GM23338 (cell line): ENCODE results near the gene ZNF766. TPM values are rescaled to one million over a fixed set of nuclear protein-coding genes. Genes with fewer than 3 reads are reported as not detected.

Experiments
- ATAC-seq: fragments of 200-7000 bp; cut with Tn5 transposase; 3 replicates; pipeline ENCODE4 v1.9.1; 2020
- DNase-seq: peaks from one replicate; pipeline ENCODE4 v3.0.0-alpha.2; 2015; ENCODE audit warnings: low spot score
- H2AFZ ChIP-seq: fragments of 200-600 bp; sonication (generic); 2 replicates; pipeline ENCODE4 v1.8.0; 2016; ENCODE audit warnings: antibody characterized with exemption, mild to moderate bottlenecking, moderate library complexity
- H3F3A ChIP-seq: fragments of 200-600 bp; sonication (generic); replicated peaks from 2 replicates; pipeline ENCODE4 v1.8.0; 2017; ENCODE audit warnings: antibody characterized with exemption, mixed run types, low read depth
- H3K27ac ChIP-seq: fragments of 200-600 bp; sonication (generic); 2 replicates; pipeline ENCODE4 v1.6.1; 2016; ENCODE audit warnings: low read depth
- H3K27me3 ChIP-seq: fragments of 200-600 bp; sonication (generic); 2 replicates; pipeline ENCODE4 v1.8.0; 2016; ENCODE audit warnings: mild to moderate bottlenecking, mixed run types, moderate library complexity; ENCODE audit not compliant: insufficient read depth
- H3K36me3 ChIP-seq: fragments of 200-600 bp; sonication (generic); 2 replicates; pipeline ENCODE4 v1.8.0; 2016; ENCODE audit warnings: mild to moderate bottlenecking; ENCODE audit not compliant: insufficient read depth
- H3K4me1 ChIP-seq: fragments of 200-600 bp; sonication (generic); 2 replicates; pipeline ENCODE4 v1.8.0; 2016; ENCODE audit warnings: mild to moderate bottlenecking, moderate library complexity; ENCODE audit not compliant: insufficient read depth
- H3K4me2 ChIP-seq: fragments of 200-600 bp; sonication (generic); 2 replicates; pipeline ENCODE4 v1.7.1; 2017; ENCODE audit warnings: mixed run types
- H3K4me3 ChIP-seq: fragments of 200-600 bp; sonication (generic); 2 replicates; pipeline ENCODE4 v1.6.1; 2016; ENCODE audit warnings: mixed run types
- H3K79me2 ChIP-seq: fragments of 200-600 bp; sonication (generic); replicated peaks from 2 replicates; pipeline ENCODE4 v1.8.0; 2017; ENCODE audit warnings: mild to moderate bottlenecking; ENCODE audit not compliant: insufficient read depth
- H3K9me2 ChIP-seq: fragments of 200-600 bp; sonication (generic); 2 replicates; pipeline ENCODE4 v1.8.0; 2017; ENCODE audit not compliant: insufficient read depth
- H4K20me1 ChIP-seq: fragments of 200-600 bp; sonication (generic); replicated peaks from 2 replicates; pipeline ENCODE4 v1.8.0; 2017; ENCODE audit warnings: mild to moderate bottlenecking; ENCODE audit not compliant: insufficient read depth
- H3K27ac Mint-ChIP-seq: 2 replicates; pipeline ENCODE4 v1.8.0; 2020; ENCODE audit warnings: inconsistent platforms, mild to moderate bottlenecking, moderate library complexity, mixed read lengths
- H3K27me3 Mint-ChIP-seq: 3 replicates; pipeline ENCODE4 v1.8.0; 2022; ENCODE audit warnings: low read depth, mild to moderate bottlenecking, moderate library complexity, mixed read lengths, inconsistent platforms; ENCODE audit not compliant: insufficient read depth, poor library complexity
- H3K36me3 Mint-ChIP-seq: 3 replicates; pipeline ENCODE4 v1.8.0; 2021; ENCODE audit warnings: low read depth, mild to moderate bottlenecking, inconsistent platforms, moderate library complexity, mixed read lengths
- H3K4me1 Mint-ChIP-seq: 3 replicates; pipeline ENCODE4 v1.8.0; 2020; ENCODE audit warnings: mild to moderate bottlenecking, inconsistent platforms, mixed read lengths
- H3K4me3 Mint-ChIP-seq: 3 replicates; pipeline ENCODE4 v1.8.0; 2021; ENCODE audit warnings: moderate library complexity, mild to moderate bottlenecking, inconsistent platforms, mixed read lengths
- H3K9me3 Mint-ChIP-seq: 3 replicates; pipeline ENCODE4 v1.8.0; 2020; ENCODE audit warnings: moderate library complexity, mild to moderate bottlenecking, inconsistent platforms, mixed read lengths
- CREB1 ChIP-seq: fragments of 250-450 bp; sonication (Bioruptor Pico); IDR thresholded peaks from 2 replicates; pipeline ENCODE4 v1.5.0; 2020; ENCODE audit warnings: low read depth, mild to moderate bottlenecking, moderate library complexity
- CTCF ChIP-seq, 2 experiments: fragments of 200-600 bp in 1 of 2; sonication (generic) in 1 of 2; conservative IDR thresholded peaks; 2 replicates each; pipeline versions ENCODE4 v1.5.1 to v1.6.1; 2016 to 2017; ENCODE audit warnings: antibody characterized with exemption in 2 of 2, low read depth in 2 of 2, mild to moderate bottlenecking in 2 of 2, moderate library complexity in 1 of 2
- ETS1 ChIP-seq: IDR thresholded peaks from 2 replicates; pipeline ENCODE4 v1.6.1; 2016; ENCODE audit warnings: antibody characterized with exemption
- EZH2 ChIP-seq: fragments of 200-600 bp; sonication (generic); IDR thresholded peaks from one replicate; pipeline ENCODE4 v1.8.0; 2017; ENCODE audit warnings: antibody characterized with exemption, mild to moderate bottlenecking, low read depth; ENCODE audit not compliant: unreplicated experiment
- EZH2phosphoT487 ChIP-seq: fragments of 200-600 bp; sonication (generic); IDR thresholded peaks from one replicate; pipeline ENCODE4 v1.8.1; 2018; ENCODE audit warnings: antibody characterized with exemption; ENCODE audit not compliant: unreplicated experiment
- JUNB ChIP-seq: IDR thresholded peaks from one replicate; pipeline ENCODE4 v1.6.1; 2016; ENCODE audit warnings: antibody characterized with exemption; ENCODE audit not compliant: unreplicated experiment
- NANOG ChIP-seq: IDR thresholded peaks from 2 replicates; pipeline ENCODE4 v1.6.1; 2016; ENCODE audit warnings: antibody characterized with exemption, borderline replicate concordance
- POLR2AphosphoS5 ChIP-seq: IDR thresholded peaks from 2 replicates; pipeline ENCODE4 v1.6.1; 2016; ENCODE audit warnings: antibody characterized with exemption, low read depth
- STAT1 ChIP-seq: IDR thresholded peaks from one replicate; pipeline ENCODE4 v1.6.1; 2016; ENCODE audit warnings: antibody characterized with exemption; ENCODE audit not compliant: unreplicated experiment
- ZNF114 ChIP-seq: fragments of 250-450 bp; sonication (Bioruptor Pico); IDR thresholded peaks from 2 replicates; pipeline ENCODE4 v1.5.0; 2020; ENCODE audit warnings: mild to moderate bottlenecking, moderate library complexity
- ZNF331 ChIP-seq: fragments of 250-450 bp; sonication (Bioruptor Pico); IDR thresholded peaks from 2 replicates; pipeline ENCODE4 v1.5.0; 2020; ENCODE audit warnings: low read depth, mild to moderate bottlenecking, moderate library complexity
- ZNF462 ChIP-seq: fragments of 250-450 bp; sonication (Bioruptor Pico); IDR thresholded peaks from 2 replicates; pipeline ENCODE4 v1.5.0; 2020; ENCODE audit warnings: mild to moderate bottlenecking, moderate library complexity
- polyA plus RNA-seq: library from polyadenylated mRNA; unstranded; fragments of >200 nt; fragmentation: Nextera tagmentation; extraction: Ambion mirVana; gene quantifications from 2 replicates; pipeline ENCODE4 v1.2.1, GENCODE V29; 2016
- total RNA-seq: library from RNA; depleted of rRNA; stranded (reverse); fragments of >200 nt; shearing (Covaris generic); gene quantifications from 2 replicates; pipeline ENCODE4 v1.2.3, GENCODE V29; 2014
- TF ChIP-seq, protein P1 (sequence below): IDR thresholded peaks from one replicate; pipeline ENCODE4 v1.6.1; 2018; ENCODE audit warnings: antibody characterized with exemption; ENCODE audit not compliant: unreplicated experiment

Gene ZNF766
- total and polyA plus RNA-seq, 2 experiments from 2014 or later = 22.1 to 29.3 TPM

DNA sequence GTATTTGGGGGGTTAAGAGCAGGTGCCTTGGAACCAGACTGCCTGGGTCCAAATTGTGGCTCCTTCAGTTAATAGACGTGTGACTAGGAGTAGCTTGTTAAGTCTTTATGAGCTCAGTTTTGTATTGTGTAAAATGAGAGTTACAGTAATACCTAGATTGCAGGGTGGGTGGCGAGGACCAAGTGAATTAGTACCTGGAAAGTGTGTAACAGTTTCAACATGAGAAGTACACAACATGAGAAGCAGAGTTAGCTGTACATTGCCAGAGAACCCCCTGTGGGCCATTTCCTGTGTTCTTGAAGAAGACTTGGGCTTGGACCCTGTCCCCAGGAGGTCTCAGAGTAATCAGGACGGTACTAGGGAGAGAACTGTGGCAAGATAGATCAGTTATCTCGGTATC, 42.7 kb upstream of the ZNF766 start:
- Histone ChIP-seq H3K4me1 (no peaks in the 10 kb centered on the region), H2AFZ (no peak overlapping the region), H3K4me2 (no peak overlapping the region), H3K27me3 (no peaks in the 10 kb centered on the region), H3K36me3 (peaks cover 51% of the 10 kb centered on the region), H4K20me1 (peaks cover 3% of the 10 kb centered on the region; the same call in 1 of the 2 replicates), H3F3A (no peaks in the 10 kb centered on the region), H3K27ac (no peak overlapping the region), H3K4me3 (no peak overlapping the region), H3K79me2 (no peaks in the 10 kb centered on the region), H3K9me2 (no peaks in the 10 kb centered on the region)
- no peak overlapping the region for H3K4me3 Mint-ChIP-seq
- DNase-seq (no peak), ATAC-seq (no peak)
- H3K27ac Mint-ChIP-seq = no peak overlapping the region
- H3K4me1 Mint-ChIP-seq = no peaks in the 10 kb centered on the region
- TF ChIP-seq ZNF462 (CRISPR knock-in tag) = no peak
- no peak for TF ChIP-seq EZH2
- TF ChIP-seq CTCF (conservative IDR thresholded peaks at IDR 0.05; ENCODE audit: low read depth in 2 of 2) = no peak
- no peak for TF ChIP-seq POLR2AphosphoS5
- TF ChIP-seq ETS1 = no peak
- no peak for TF ChIP-seq CREB1
- no peak for TF ChIP-seq JUNB
- TF ChIP-seq, protein P1, sequence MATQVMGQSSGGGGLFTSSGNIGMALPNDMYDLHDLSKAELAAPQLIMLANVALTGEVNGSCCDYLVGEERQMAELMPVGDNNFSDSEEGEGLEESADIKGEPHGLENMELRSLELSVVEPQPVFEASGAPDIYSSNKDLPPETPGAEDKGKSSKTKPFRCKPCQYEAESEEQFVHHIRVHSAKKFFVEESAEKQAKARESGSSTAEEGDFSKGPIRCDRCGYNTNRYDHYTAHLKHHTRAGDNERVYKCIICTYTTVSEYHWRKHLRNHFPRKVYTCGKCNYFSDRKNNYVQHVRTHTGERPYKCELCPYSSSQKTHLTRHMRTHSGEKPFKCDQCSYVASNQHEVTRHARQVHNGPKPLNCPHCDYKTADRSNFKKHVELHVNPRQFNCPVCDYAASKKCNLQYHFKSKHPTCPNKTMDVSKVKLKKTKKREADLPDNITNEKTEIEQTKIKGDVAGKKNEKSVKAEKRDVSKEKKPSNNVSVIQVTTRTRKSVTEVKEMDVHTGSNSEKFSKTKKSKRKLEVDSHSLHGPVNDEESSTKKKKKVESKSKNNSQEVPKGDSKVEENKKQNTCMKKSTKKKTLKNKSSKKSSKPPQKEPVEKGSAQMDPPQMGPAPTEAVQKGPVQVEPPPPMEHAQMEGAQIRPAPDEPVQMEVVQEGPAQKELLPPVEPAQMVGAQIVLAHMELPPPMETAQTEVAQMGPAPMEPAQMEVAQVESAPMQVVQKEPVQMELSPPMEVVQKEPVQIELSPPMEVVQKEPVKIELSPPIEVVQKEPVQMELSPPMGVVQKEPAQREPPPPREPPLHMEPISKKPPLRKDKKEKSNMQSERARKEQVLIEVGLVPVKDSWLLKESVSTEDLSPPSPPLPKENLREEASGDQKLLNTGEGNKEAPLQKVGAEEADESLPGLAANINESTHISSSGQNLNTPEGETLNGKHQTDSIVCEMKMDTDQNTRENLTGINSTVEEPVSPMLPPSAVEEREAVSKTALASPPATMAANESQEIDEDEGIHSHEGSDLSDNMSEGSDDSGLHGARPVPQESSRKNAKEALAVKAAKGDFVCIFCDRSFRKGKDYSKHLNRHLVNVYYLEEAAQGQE = no peak
- no peak for TF ChIP-seq EZH2phosphoT487
- no peak for TF ChIP-seq ZNF114 (CRISPR knock-in tag)
- TF ChIP-seq STAT1 = no peak
- TF ChIP-seq ZNF331 = no peak
- no peak for TF ChIP-seq NANOG
- H3K9me3 Mint-ChIP-seq = no peaks in the 10 kb centered on the region
- peaks cover 74% of the 10 kb centered on the region for H3K36me3 Mint-ChIP-seq
- H3K27me3 Mint-ChIP-seq = peaks cover 11% of the 10 kb centered on the region
